Activated T-cell treated with anti-CD3 and anti-CD28 coated beads, Interleukin-2, amount 50 U/mL, for 48 hours (primary cell): Measurements from ENCODE around the gene APH1B.
"Not testable (repeated sequence)": the region's sequence is repeated elsewhere in the genome, so short reads cannot be mapped to it uniquely, and the experiment has no call there.

Experiments used
- DNase-seq, 2 experiments: peaks; one replicate each; pipeline ENCODE4 v3.0.0-alpha.2; 2020

APH1B gene

GRCh38 chr15:63277038-63277892 is at the start of gene APH1B:
APH1B (plus strand) TSS chr15:63277605; CDS start chr15:63277624, 19 bp downstream.
- peak; percentile 76 to 81 for DNase-seq

GRCh38 chr15:63227689-63228088 is 49.7 kb upstream of the APH1B start:
- no peak for DNase-seq

GRCh38 chr15:63231206-63231605 is 46.2 kb upstream of the APH1B start:
- DNase-seq = no peak

- no peak for DNase-seq
Measured at GRCh38 chr15:63231706-63232105, 45.7 kb upstream of the APH1B start.

- no peak for DNase-seq
Measured at GRCh38 chr15:63232405-63232804, 45.0 kb upstream of the APH1B start.

- DNase-seq = no peak
Measured at GRCh38 chr15:63232943-63233342, 44.5 kb upstream of the APH1B start.

GRCh38 chr15:63233667-63234423 is 43.6 kb upstream of the APH1B start:
- DNase-seq = no peak

GRCh38 chr15:63234451-63234870 is 42.9 kb upstream of the APH1B start:
- DNase-seq = no peak

- no peak for DNase-seq
Measured at GRCh38 chr15:63236272-63236671, 41.1 kb upstream of the APH1B start.

- not testable (repeated sequence) for DNase-seq
Measured at GRCh38 chr15:63237086-63237485, 40.3 kb upstream of the APH1B start.

GRCh38 chr15:63238171-63238570 is 39.2 kb upstream of the APH1B start:
- DNase-seq = no peak

GRCh38 chr15:63238796-63239195 is 38.6 kb upstream of the APH1B start:
- DNase-seq = peak in 1 of 2 experiments; percentile 47

GRCh38 chr15:63240109-63240508 is 37.3 kb upstream of the APH1B start:
- no peak for DNase-seq

GRCh38 chr15:63241316-63241715 is 36.1 kb upstream of the APH1B start:
- no peak for DNase-seq

- no peak for DNase-seq
Measured at GRCh38 chr15:63243101-63243500, 34.3 kb upstream of the APH1B start.

- no peak for DNase-seq
Measured at GRCh38 chr15:63243776-63244175, 33.6 kb upstream of the APH1B start.

- DNase-seq = no peak
Measured at GRCh38 chr15:63244399-63244798, 33.0 kb upstream of the APH1B start.

- no peak for DNase-seq
Measured at GRCh38 chr15:63244976-63245645, 32.3 kb upstream of the APH1B start.

- DNase-seq = no peak
Measured at GRCh38 chr15:63246691-63247469, 30.5 kb upstream of the APH1B start.

GRCh38 chr15:63250312-63250965 is 27.0 kb upstream of the APH1B start:
- no peak for DNase-seq

- no peak for DNase-seq
Measured at GRCh38 chr15:63251701-63252100, 25.7 kb upstream of the APH1B start.

- no peak for DNase-seq
Measured at GRCh38 chr15:63252292-63252691, 25.1 kb upstream of the APH1B start.
